ENCODE data around the gene S100A14. TPM values are rescaled to one million over a fixed set of nuclear protein-coding genes. Genes with fewer than 3 reads are reported as not detected.

The S100A14 gene
- total and polyA plus RNA-seq, 2 of the 13 experiments (the other 11 are each of a cell fraction or from before 2014, with no cell fraction given) = 1.4 to 7.7 TPM

DNA sequence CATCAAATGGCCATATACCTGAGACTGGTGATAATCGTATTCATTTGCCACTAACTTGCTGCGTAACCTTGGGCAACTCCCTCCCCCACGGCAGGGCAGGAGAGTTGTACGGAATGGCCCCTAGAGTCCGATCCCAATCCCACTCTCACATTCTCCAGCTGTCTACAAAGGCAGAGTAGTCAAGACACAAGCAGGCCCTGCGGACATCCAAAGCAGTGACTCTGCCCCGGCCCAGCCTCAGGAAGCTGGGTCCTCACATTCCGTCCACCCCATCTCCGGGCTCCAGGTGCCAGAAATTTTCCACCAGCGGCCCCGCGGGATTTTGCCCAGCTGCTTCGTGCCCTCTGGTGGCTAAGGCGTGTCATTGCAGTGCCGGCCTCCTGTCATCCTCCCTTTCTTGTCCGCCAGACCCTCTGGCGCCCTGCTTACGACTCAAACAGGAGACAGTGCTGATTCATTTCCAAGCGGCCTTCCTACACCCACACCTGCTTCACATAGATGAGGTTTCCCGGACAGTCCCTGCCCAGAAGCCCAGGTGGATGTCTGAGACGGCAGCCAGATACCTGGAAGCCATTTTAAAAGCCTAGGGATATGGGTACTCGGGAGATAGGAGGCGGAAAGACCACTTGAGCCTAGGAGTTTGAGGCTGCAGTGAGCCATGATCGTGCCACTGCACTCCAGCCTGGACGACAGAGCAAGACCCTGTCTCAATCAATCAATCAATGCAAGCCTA is 47.6 kb downstream of the S100A14 start:
- H4K20me1 ChIP-seq (ENCODE audit: insufficient read depth, low read length) = no peaks in the 10 kb centered on the region
- peak overlapping the region; percentile 82 for H3K4me2 ChIP-seq (ENCODE audit: low read depth, low read length)
- POLR2A ChIA-PET = interaction anchor here (0.5 to 1.8 kb wide), 13 partner anchors 10 to 609 kb away, joined by 3 to 19 read pairs (median 5); partner anchors contain the start of genes CHTOP, INTS3, S100A13 and S100A16
- ATAC-seq (peak; percentile 69), DNase-seq (ENCODE audit: low spot score) (peak; percentile 86), FAIRE-seq (peak; percentile 80)
- peak overlapping the region in 1 of 3 experiments; percentile 59; a peak in 2 of 6 replicates for H3K4me3 ChIP-seq (replicated peaks in 1 of 3; ENCODE audit: insufficient read depth in 1 of 3, low read depth in 2 of 3, low read length in 3 of 3)
- no peaks in the 10 kb centered on the region for H3K9me3 ChIP-seq (ENCODE audit: low read length)
- WGBS (ENCODE audit: low lambda C conversion rate) = 15% methylated on average over 13 of the region's 25 CpGs
- H3K27ac ChIP-seq (ENCODE audit: extremely low read length, insufficient read depth, low read length) = no peak overlapping the region
- no peaks in the 10 kb centered on the region for H3K79me2 ChIP-seq (ENCODE audit: insufficient read depth, low read length)
- BruUV-seq (replicated peaks) = no TSS peak
- peaks cover 61% of the 10 kb centered on the region for H3K4me1 ChIP-seq (ENCODE audit: insufficient read depth, low read length)
- peak overlapping the region; percentile 45 for H3K9ac ChIP-seq (ENCODE audit: insufficient read depth, low read depth, low read length)
- intact Hi-C loops (cut with micrococcal nuclease; ENCODE audit: unreplicated experiment) (loop anchor here (1.0 kb wide), 2 partner anchors 35 to 57 kb away; no protein-coding TSS in a partner anchor), in situ Hi-C loops (cut with HindIII; ENCODE audit: extremely low pct_ligation_motif_present, low pct_unique_long_range_greater_than_20kb) (loop anchor here (5.0 kb wide), 2 partner anchors 36 to 61 kb away; no protein-coding TSS in a partner anchor)
- H3K27me3 ChIP-seq (ENCODE audit: control insufficient read depth in 1 of 2, insufficient read depth in 2 of 2, low read length in 2 of 2) = no peaks in the 10 kb centered on the region
- CTCF ChIA-PET (ENCODE audit: low intra/inter-chr PET ratio, low total read pairs) = interaction anchor here (2.9 to 3.5 kb wide), 2 partner anchors 35 to 57 kb away, joined by 42 to 63 read pairs; no protein-coding TSS in a partner anchor
- peak overlapping the region; percentile 71 for H2AFZ ChIP-seq (ENCODE audit: low read length)
- H3K36me3 ChIP-seq (replicated peaks in 1 of 2; ENCODE audit: control insufficient read depth in 1 of 2, insufficient read depth in 2 of 2, low read length in 2 of 2) = no peaks in the 10 kb centered on the region
- peak; percentile 45; the same call in 1 of the 2 replicates for TF ChIP-seq FOXA3 (CRISPR knock-in tag; IDR thresholded peaks at IDR 0.05)
- TF ChIP-seq ZNF557 (CRISPR knock-in tag; IDR thresholded peaks at IDR 0.05) = no peak
- 0 out of 2 replicates have a peak, but pooled peaks have one; percentile 33 for TF ChIP-seq MIXL1 (CRISPR knock-in tag; IDR thresholded peaks at IDR 0.05)
- TF ChIP-seq, protein P1, sequence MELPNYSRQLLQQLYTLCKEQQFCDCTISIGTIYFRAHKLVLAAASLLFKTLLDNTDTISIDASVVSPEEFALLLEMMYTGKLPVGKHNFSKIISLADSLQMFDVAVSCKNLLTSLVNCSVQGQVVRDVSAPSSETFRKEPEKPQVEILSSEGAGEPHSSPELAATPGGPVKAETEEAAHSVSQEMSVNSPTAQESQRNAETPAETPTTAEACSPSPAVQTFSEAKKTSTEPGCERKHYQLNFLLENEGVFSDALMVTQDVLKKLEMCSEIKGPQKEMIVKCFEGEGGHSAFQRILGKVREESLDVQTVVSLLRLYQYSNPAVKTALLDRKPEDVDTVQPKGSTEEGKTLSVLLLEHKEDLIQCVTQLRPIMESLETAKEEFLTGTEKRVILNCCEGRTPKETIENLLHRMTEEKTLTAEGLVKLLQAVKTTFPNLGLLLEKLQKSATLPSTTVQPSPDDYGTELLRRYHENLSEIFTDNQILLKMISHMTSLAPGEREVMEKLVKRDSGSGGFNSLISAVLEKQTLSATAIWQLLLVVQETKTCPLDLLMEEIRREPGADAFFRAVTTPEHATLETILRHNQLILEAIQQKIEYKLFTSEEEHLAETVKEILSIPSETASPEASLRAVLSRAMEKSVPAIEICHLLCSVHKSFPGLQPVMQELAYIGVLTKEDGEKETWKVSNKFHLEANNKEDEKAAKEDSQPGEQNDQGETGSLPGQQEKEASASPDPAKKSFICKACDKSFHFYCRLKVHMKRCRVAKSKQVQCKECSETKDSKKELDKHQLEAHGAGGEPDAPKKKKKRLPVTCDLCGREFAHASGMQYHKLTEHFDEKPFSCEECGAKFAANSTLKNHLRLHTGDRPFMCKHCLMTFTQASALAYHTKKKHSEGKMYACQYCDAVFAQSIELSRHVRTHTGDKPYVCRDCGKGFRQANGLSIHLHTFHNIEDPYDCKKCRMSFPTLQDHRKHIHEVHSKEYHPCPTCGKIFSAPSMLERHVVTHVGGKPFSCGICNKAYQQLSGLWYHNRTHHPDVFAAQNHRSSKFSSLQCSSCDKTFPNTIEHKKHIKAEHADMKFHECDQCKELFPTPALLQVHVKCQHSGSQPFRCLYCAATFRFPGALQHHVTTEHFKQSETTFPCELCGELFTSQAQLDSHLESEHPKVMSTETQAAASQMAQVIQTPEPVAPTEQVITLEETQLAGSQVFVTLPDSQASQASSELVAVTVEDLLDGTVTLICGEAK (IDR thresholded peaks at IDR 0.05) = no peak
- TF ChIP-seq, protein P1 (CRISPR knock-in tag; IDR thresholded peaks at IDR 0.05) = no peak
- peak; percentile 73 for TF ChIP-seq FOSL2 (CRISPR knock-in tag; IDR thresholded peaks at IDR 0.05)
- TF ChIP-seq, protein P2, sequence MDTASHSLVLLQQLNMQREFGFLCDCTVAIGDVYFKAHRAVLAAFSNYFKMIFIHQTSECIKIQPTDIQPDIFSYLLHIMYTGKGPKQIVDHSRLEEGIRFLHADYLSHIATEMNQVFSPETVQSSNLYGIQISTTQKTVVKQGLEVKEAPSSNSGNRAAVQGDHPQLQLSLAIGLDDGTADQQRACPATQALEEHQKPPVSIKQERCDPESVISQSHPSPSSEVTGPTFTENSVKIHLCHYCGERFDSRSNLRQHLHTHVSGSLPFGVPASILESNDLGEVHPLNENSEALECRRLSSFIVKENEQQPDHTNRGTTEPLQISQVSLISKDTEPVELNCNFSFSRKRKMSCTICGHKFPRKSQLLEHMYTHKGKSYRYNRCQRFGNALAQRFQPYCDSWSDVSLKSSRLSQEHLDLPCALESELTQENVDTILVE (CRISPR knock-in tag; IDR thresholded peaks at IDR 0.05) = 0 out of 2 replicates have a peak, but pooled peaks have one; percentile 43
- no peak for TF ChIP-seq ZNF747 (CRISPR knock-in tag; IDR thresholded peaks at IDR 0.05; ENCODE audit: borderline replicate concordance)
- TF ChIP-seq ZNF225 (CRISPR knock-in tag; IDR thresholded peaks at IDR 0.05) = no peak
- TF ChIP-seq THAP11 (CRISPR knock-in tag; IDR thresholded peaks at IDR 0.05) = peak; percentile 41; the same call in 1 of the 2 replicates
- TF ChIP-seq ELF3 (CRISPR knock-in tag; IDR thresholded peaks at IDR 0.05) = 0 out of 2 replicates have a peak, but pooled peaks have one; percentile 31
- peak; percentile 73 for TF ChIP-seq SAP130 (CRISPR knock-in tag; IDR thresholded peaks at IDR 0.05; ENCODE audit: low read depth)
- peak; percentile 64 for TF ChIP-seq ZFX (CRISPR knock-in tag; IDR thresholded peaks at IDR 0.05; ENCODE audit: low read depth)

Data from HepG2 (cell line).